GM10266 (cell line): Measurements from ENCODE around the gene HTRA2.

ENCODE experiments used
- DNase-seq: peaks from one replicate; pipeline ENCODE4 v3.0.0; 2012; ENCODE audit errors: extremely low spot score
- CTCF ChIP-seq: IDR thresholded peaks from 2 replicates; pipeline ENCODE4 v1.5.1; 2012; ENCODE audit warnings: mild to moderate bottlenecking, low read depth; ENCODE audit not compliant: control insufficient read depth, insufficient read depth; ENCODE audit errors: missing control alignments

The HTRA2 gene

GRCh38 chr2:74550231-74550630 is 20.5 kb downstream of the HTRA2 start:
- no peak for TF ChIP-seq CTCF
- no peak for DNase-seq

- DNase-seq, result no peak
- TF ChIP-seq CTCF, result no peak
Measured at GRCh38 chr2:74551530-74551929, 21.8 kb downstream of the HTRA2 start.

- DNase-seq, result peak; percentile 46
- no peak for TF ChIP-seq CTCF
Measured at GRCh38 chr2:74551942-74552913, 22.5 kb downstream of the HTRA2 start.

GRCh38 chr2:74552914-74553811 is 23.4 kb downstream of the HTRA2 start:
- no peak for TF ChIP-seq CTCF
- DNase-seq, result peak; percentile 78

- no peak for TF ChIP-seq CTCF
Measured at GRCh38 chr2:74553892-74554819, 24.4 kb downstream of the HTRA2 start, which contains the start of the genes DOK1 and LOXL3. Gene DOK1 (plus strand): TSS chr2:74554720. CDS start chr2:74554755, 35 bp downstream. Gene LOXL3 (minus strand): TSS chr2:74553942. CDS start chr2:74552634, 1,308 bp downstream.

GRCh38 chr2:74554820-74555531 is 25.2 kb downstream of the HTRA2 start:
- TF ChIP-seq CTCF, result no peak
- DNase-seq, result peak; percentile 56

More at GRCh38 chr2:74553892-74554819, 24.4 kb downstream of the HTRA2 start, which contains the start of the genes DOK1 and LOXL3:
- peak; percentile 93 for DNase-seq
